ENCODE measurements around the gene ADARB1.

Gene ADARB1

GRCh38 chr21:45223236-45224185 is 149.1 kb downstream of the ADARB1 start:
- Histone ChIP-seq H3K4me2 (ENCODE audit: low read length) (no peak overlapping the region), H2AFZ (no peak overlapping the region), H3K4me1 (no peaks in the 10 kb centered on the region), H3K9me3 (ENCODE audit: control insufficient read depth, low read length) (no peaks in the 10 kb centered on the region), H3K4me3 (ENCODE audit: low read depth, low read length) (no peak overlapping the region), H3K36me3 (ENCODE audit: control insufficient read depth, insufficient read depth, low read length) (no peaks in the 10 kb centered on the region), H3K27ac (no peak overlapping the region), H3K27me3 (ENCODE audit: control insufficient read depth, insufficient read depth, low read length) (no peaks in the 10 kb centered on the region), H3K79me2 (no peaks in the 10 kb centered on the region), H3K9ac (no peak overlapping the region)
- TF ChIP-seq, protein P1, sequence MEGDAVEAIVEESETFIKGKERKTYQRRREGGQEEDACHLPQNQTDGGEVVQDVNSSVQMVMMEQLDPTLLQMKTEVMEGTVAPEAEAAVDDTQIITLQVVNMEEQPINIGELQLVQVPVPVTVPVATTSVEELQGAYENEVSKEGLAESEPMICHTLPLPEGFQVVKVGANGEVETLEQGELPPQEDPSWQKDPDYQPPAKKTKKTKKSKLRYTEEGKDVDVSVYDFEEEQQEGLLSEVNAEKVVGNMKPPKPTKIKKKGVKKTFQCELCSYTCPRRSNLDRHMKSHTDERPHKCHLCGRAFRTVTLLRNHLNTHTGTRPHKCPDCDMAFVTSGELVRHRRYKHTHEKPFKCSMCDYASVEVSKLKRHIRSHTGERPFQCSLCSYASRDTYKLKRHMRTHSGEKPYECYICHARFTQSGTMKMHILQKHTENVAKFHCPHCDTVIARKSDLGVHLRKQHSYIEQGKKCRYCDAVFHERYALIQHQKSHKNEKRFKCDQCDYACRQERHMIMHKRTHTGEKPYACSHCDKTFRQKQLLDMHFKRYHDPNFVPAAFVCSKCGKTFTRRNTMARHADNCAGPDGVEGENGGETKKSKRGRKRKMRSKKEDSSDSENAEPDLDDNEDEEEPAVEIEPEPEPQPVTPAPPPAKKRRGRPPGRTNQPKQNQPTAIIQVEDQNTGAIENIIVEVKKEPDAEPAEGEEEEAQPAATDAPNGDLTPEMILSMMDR (IDR thresholded peaks at IDR 0.05), result no peak

GRCh38 chr21:45224189-45224938 is 150.0 kb downstream of the ADARB1 start:
- TF ChIP-seq, protein P1 (IDR thresholded peaks at IDR 0.05), result no peak
- Histone ChIP-seq H3K4me1 (no peaks in the 10 kb centered on the region), H3K36me3 (ENCODE audit: control insufficient read depth, insufficient read depth, low read length) (no peaks in the 10 kb centered on the region), H3K9ac (no peak overlapping the region), H2AFZ (no peak overlapping the region), H3K79me2 (no peaks in the 10 kb centered on the region), H3K27ac (no peak overlapping the region), H3K4me3 (ENCODE audit: low read depth, low read length) (no peak overlapping the region), H3K27me3 (ENCODE audit: control insufficient read depth, insufficient read depth, low read length) (no peaks in the 10 kb centered on the region), H3K9me3 (ENCODE audit: control insufficient read depth, low read length) (no peaks in the 10 kb centered on the region), H3K4me2 (ENCODE audit: low read length) (no peak overlapping the region)

- no peak overlapping the region for H3K9ac ChIP-seq
- H3K27me3 ChIP-seq (ENCODE audit: control insufficient read depth, insufficient read depth, low read length), result no peaks in the 10 kb centered on the region
- H3K4me3 ChIP-seq (ENCODE audit: low read depth, low read length), result no peak overlapping the region
- H3K9me3 ChIP-seq (ENCODE audit: control insufficient read depth, low read length), result no peaks in the 10 kb centered on the region
- no peaks in the 10 kb centered on the region for H3K4me1 ChIP-seq
- no peak overlapping the region for H3K27ac ChIP-seq
- H3K79me2 ChIP-seq, result no peaks in the 10 kb centered on the region
- H3K36me3 ChIP-seq (ENCODE audit: control insufficient read depth, insufficient read depth, low read length), result no peaks in the 10 kb centered on the region
- TF ChIP-seq, protein P1 (IDR thresholded peaks at IDR 0.05), result no peak
- H2AFZ ChIP-seq, result no peak overlapping the region
- H3K4me2 ChIP-seq (ENCODE audit: low read length), result no peak overlapping the region
Observed at GRCh38 chr21:45225041-45225740, 150.8 kb downstream of the ADARB1 start.

GRCh38 chr21:45225741-45226327 is 151.5 kb downstream of the ADARB1 start:
- Histone ChIP-seq H3K36me3 (ENCODE audit: control insufficient read depth, insufficient read depth, low read length) (no peaks in the 10 kb centered on the region), H3K79me2 (no peaks in the 10 kb centered on the region), H2AFZ (no peak overlapping the region), H3K4me2 (ENCODE audit: low read length) (no peak overlapping the region), H3K27me3 (ENCODE audit: control insufficient read depth, insufficient read depth, low read length) (no peaks in the 10 kb centered on the region), H3K4me3 (ENCODE audit: low read depth, low read length) (no peak overlapping the region), H3K9ac (no peak overlapping the region), H3K9me3 (ENCODE audit: control insufficient read depth, low read length) (no peaks in the 10 kb centered on the region), H3K27ac (no peak overlapping the region), H3K4me1 (no peaks in the 10 kb centered on the region)
- TF ChIP-seq, protein P1 (IDR thresholded peaks at IDR 0.05), result no peak
